H9 (cell line): Measurements from ENCODE around the gene TDRD7. TPM values are rescaled to one million over a fixed set of nuclear protein-coding genes. Genes with fewer than 3 reads are reported as not detected.

Source experiments
- DNase-seq: peaks from one replicate; pipeline ENCODE4 v3.0.0-alpha.2; 2017
- H2AFZ ChIP-seq: one replicate; pipeline ENCODE4 v1.6.1; 2013; ENCODE audit warnings: mild to moderate bottlenecking, low read length, control low read depth, moderate library complexity
- H2AK5ac ChIP-seq: 2 replicates; pipeline ENCODE4 v1.6.1; 2013; ENCODE audit warnings: low read length, control low read depth, mixed read lengths; ENCODE audit not compliant: insufficient read length
- H2BK120ac ChIP-seq: one replicate; pipeline ENCODE4 v1.6.1; 2013; ENCODE audit warnings: low read depth, mild to moderate bottlenecking, low read length, control low read depth, inconsistent platforms; ENCODE audit not compliant: poor library complexity, severe bottlenecking
- H2BK12ac ChIP-seq: 2 replicates; pipeline ENCODE4 v1.6.1; 2013; ENCODE audit warnings: low read length, control low read depth, mixed read lengths, low read depth; ENCODE audit not compliant: insufficient read length
- H2BK15ac ChIP-seq: 2 replicates; pipeline ENCODE4 v1.6.1; 2013; ENCODE audit warnings: low read depth, low read length, control low read depth
- H2BK20ac ChIP-seq: one replicate; pipeline ENCODE4 v1.6.1; 2013; ENCODE audit warnings: low read depth, mild to moderate bottlenecking, low read length, control low read depth, inconsistent platforms; ENCODE audit not compliant: poor library complexity, severe bottlenecking
- H2BK5ac ChIP-seq: 2 replicates; pipeline ENCODE4 v1.6.1; 2013; ENCODE audit warnings: low read length, control low read depth, mixed read lengths; ENCODE audit not compliant: insufficient read length
- H3K14ac ChIP-seq: 2 replicates; pipeline ENCODE4 v1.6.1; 2013; ENCODE audit warnings: low read length, control low read depth; ENCODE audit not compliant: insufficient read depth
- H3K18ac ChIP-seq: 2 replicates; pipeline ENCODE4 v1.6.1; 2013; ENCODE audit warnings: low read depth, mild to moderate bottlenecking, mixed read lengths, low read length, control low read depth; ENCODE audit not compliant: insufficient read length
- H3K23ac ChIP-seq: 2 replicates; pipeline ENCODE4 v1.6.1; 2013; ENCODE audit warnings: low read length, control low read depth, mixed read lengths, low read depth; ENCODE audit not compliant: insufficient read length
- H3K23me2 ChIP-seq: 2 replicates; pipeline ENCODE4 v1.6.1; 2013; ENCODE audit warnings: low read depth, mild to moderate bottlenecking, mixed read lengths, low read length, control low read depth; ENCODE audit not compliant: insufficient read length, poor library complexity, severe bottlenecking
- H3K27ac ChIP-seq: 2 replicates; pipeline ENCODE4 v1.5.1; 2013; ENCODE audit warnings: low read length, control low read depth, mixed read lengths, low read depth; ENCODE audit not compliant: insufficient read length
- H3K27me3 ChIP-seq: 2 replicates; pipeline ENCODE4 v1.6.1; 2013; ENCODE audit warnings: low read length, control low read depth, inconsistent platforms; ENCODE audit not compliant: insufficient read depth
- H3K4ac ChIP-seq: 2 replicates; pipeline ENCODE4 v1.6.1; 2013; ENCODE audit warnings: low read depth, mild to moderate bottlenecking, control low read depth, inconsistent platforms, low read length, moderate library complexity
- H3K4me1 ChIP-seq: 2 replicates; pipeline ENCODE4 v1.6.1; 2013; ENCODE audit warnings: low read length, control low read depth, inconsistent platforms; ENCODE audit not compliant: insufficient read depth
- H3K4me2 ChIP-seq: 2 replicates; pipeline ENCODE4 v1.6.1; 2013; ENCODE audit warnings: low read length, control low read depth, mixed read lengths; ENCODE audit not compliant: insufficient read length, insufficient read depth
- H3K56ac ChIP-seq: 2 replicates; pipeline ENCODE4 v1.6.1; 2013; ENCODE audit warnings: low read depth, mild to moderate bottlenecking, mixed read lengths, low read length, control low read depth; ENCODE audit not compliant: insufficient read length
- H3K79me1 ChIP-seq: 2 replicates; pipeline ENCODE4 v1.6.1; 2013; ENCODE audit warnings: low read depth, mild to moderate bottlenecking, moderate library complexity, low read length, control low read depth, inconsistent platforms; ENCODE audit not compliant: insufficient read depth, poor library complexity, severe bottlenecking
- H3K79me2 ChIP-seq: 2 replicates; pipeline ENCODE4 v1.6.1; 2013; ENCODE audit warnings: low read length, control low read depth, inconsistent platforms; ENCODE audit not compliant: insufficient read depth
- H3K9ac ChIP-seq: 2 replicates; pipeline ENCODE4 v1.6.1; 2013; ENCODE audit warnings: low read length, control low read depth, mixed read lengths; ENCODE audit not compliant: insufficient read length; ENCODE audit errors: extremely low read depth
- H3K9me3 ChIP-seq: one replicate; pipeline ENCODE4 v1.6.1; 2013; ENCODE audit warnings: low read depth, low read length, inconsistent platforms; ENCODE audit not compliant: control insufficient read depth
- H3T11ph ChIP-seq: one replicate; pipeline ENCODE4 v1.6.1; 2013; ENCODE audit warnings: mild to moderate bottlenecking, low read length, control low read depth, inconsistent platforms
- H4K20me1 ChIP-seq: one replicate; pipeline ENCODE4 v1.6.1; 2013; ENCODE audit not compliant: control insufficient read depth, insufficient read length, insufficient read depth
- H4K5ac ChIP-seq: 2 replicates; pipeline ENCODE4 v1.6.1; 2013; ENCODE audit warnings: low read depth, mild to moderate bottlenecking, mixed read lengths, low read length, control low read depth; ENCODE audit not compliant: insufficient read length
- H4K8ac ChIP-seq: replicated peaks from 2 replicates; pipeline ENCODE4 v1.6.1; 2013; ENCODE audit warnings: low read length, control low read depth, mixed read lengths, low read depth; ENCODE audit not compliant: insufficient read length
- H4K91ac ChIP-seq: 2 replicates; pipeline ENCODE4 v1.6.1; 2013; ENCODE audit warnings: low read depth, mild to moderate bottlenecking, moderate library complexity, mixed read lengths, low read length, control low read depth; ENCODE audit not compliant: insufficient read length
- H3K27ac Mint-ChIP-seq, 3 experiments: 2 replicates in 2 of 3; 3 replicates in 1 of 3; pipeline ENCODE4 v1.8.0; 2020 to 2021; ENCODE audit warnings: mixed read lengths in 3 of 3, mild to moderate bottlenecking in 1 of 3, moderate library complexity in 1 of 3
- H3K27me3 Mint-ChIP-seq: 2 replicates; pipeline ENCODE4 v1.8.0; 2021; ENCODE audit warnings: low read depth, mild to moderate bottlenecking, moderate library complexity, mixed read lengths
- H3K36me3 Mint-ChIP-seq, 3 experiments: 2 replicates in 2 of 3; 3 replicates in 1 of 3; pipeline ENCODE4 v1.8.0; 2020 to 2021; ENCODE audit warnings: low read depth in 3 of 3, mixed read lengths in 3 of 3; ENCODE audit not compliant: insufficient read depth in 1 of 3
- H3K4me1 Mint-ChIP-seq, 2 experiments: 2 replicates each; pipeline ENCODE4 v1.8.0; 2020; ENCODE audit warnings: mixed read lengths in 2 of 2
- H3K4me3 Mint-ChIP-seq, 2 experiments: 2 replicates in 1 of 2; 3 replicates in 1 of 2; pipeline ENCODE4 v1.8.0; 2020 to 2021; ENCODE audit warnings: mild to moderate bottlenecking in 2 of 2, mixed read lengths in 2 of 2, moderate library complexity in 1 of 2
- H3K9me3 Mint-ChIP-seq, 2 experiments: 2 replicates in 1 of 2; 3 replicates in 1 of 2; pipeline ENCODE4 v1.8.0; 2020; ENCODE audit warnings: mild to moderate bottlenecking in 2 of 2, mixed read lengths in 2 of 2, moderate library complexity in 1 of 2
- WGBS: extraction: QIAGEN DNeasy Blood & Tissue Kit; methylation state at CpG from one replicate; pipeline ENCODE4 v1.1.7; 2013; ENCODE audit warnings: missing lambda C conversion rate, low lambda C conversion rate, mixed read lengths; ENCODE audit not compliant: insufficient read length; ENCODE audit errors: extremely low coverage; 5-methylcytosine and 5-hydroxymethylcytosine counted together
- total RNA-seq: library from RNA; stranded (reverse); gene quantifications from 2 replicates; pipeline ENCODE4 v1.2.1, GENCODE V29; 2021
- TF ChIP-seq, protein P1 (sequence below): fragments of 200-600 bp; sonication (generic); conservative IDR thresholded peaks from 3 replicates; pipeline ENCODE4 v1.8.0; 2021; ENCODE audit warnings: antibody characterized with exemption, mild to moderate bottlenecking

Gene TDRD7
- total RNA-seq, 1 experiment from 2014 or later: 5.1 TPM

- no peak overlapping the region for H2BK15ac ChIP-seq
- H4K20me1 ChIP-seq: no peaks in the 10 kb centered on the region
- H3K9me3 ChIP-seq: no peaks in the 10 kb centered on the region
- no peak overlapping the region for H3K18ac ChIP-seq
- no peak overlapping the region for H3K4me3 Mint-ChIP-seq
- H3K9ac ChIP-seq: no peak overlapping the region
- no CpG with 5 or more reads among the region's 5 CpGs for WGBS
- no peak overlapping the region for H3K27ac ChIP-seq
- H4K5ac ChIP-seq: no peak overlapping the region
- TF ChIP-seq, protein P1, sequence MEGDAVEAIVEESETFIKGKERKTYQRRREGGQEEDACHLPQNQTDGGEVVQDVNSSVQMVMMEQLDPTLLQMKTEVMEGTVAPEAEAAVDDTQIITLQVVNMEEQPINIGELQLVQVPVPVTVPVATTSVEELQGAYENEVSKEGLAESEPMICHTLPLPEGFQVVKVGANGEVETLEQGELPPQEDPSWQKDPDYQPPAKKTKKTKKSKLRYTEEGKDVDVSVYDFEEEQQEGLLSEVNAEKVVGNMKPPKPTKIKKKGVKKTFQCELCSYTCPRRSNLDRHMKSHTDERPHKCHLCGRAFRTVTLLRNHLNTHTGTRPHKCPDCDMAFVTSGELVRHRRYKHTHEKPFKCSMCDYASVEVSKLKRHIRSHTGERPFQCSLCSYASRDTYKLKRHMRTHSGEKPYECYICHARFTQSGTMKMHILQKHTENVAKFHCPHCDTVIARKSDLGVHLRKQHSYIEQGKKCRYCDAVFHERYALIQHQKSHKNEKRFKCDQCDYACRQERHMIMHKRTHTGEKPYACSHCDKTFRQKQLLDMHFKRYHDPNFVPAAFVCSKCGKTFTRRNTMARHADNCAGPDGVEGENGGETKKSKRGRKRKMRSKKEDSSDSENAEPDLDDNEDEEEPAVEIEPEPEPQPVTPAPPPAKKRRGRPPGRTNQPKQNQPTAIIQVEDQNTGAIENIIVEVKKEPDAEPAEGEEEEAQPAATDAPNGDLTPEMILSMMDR: no peak
- H2BK5ac ChIP-seq: no peak overlapping the region
- H3K4me1 ChIP-seq: no peaks in the 10 kb centered on the region; the same call in 1 of the 2 replicates
- DNase-seq: no peak
- no peak overlapping the region for H3K56ac ChIP-seq
- H3K27me3 Mint-ChIP-seq: peaks cover 5% of the 10 kb centered on the region
- no peak overlapping the region for H2BK20ac ChIP-seq
- no peaks in the 10 kb centered on the region for H3K79me2 ChIP-seq
- H2AFZ ChIP-seq: no peak overlapping the region
- H3K4me2 ChIP-seq: no peak overlapping the region
- H3T11ph ChIP-seq: no peak overlapping the region
- no peak overlapping the region for H3K23ac ChIP-seq
- H3K36me3 Mint-ChIP-seq: no peaks in the 10 kb centered on the region
- no peak overlapping the region for H2BK12ac ChIP-seq
- peaks cover 0 to 6% of the 10 kb centered on the region in 2 experiments; a peak in 2 of 5 replicates for H3K9me3 Mint-ChIP-seq
- H3K14ac ChIP-seq: no peak overlapping the region
- no peak overlapping the region for H4K91ac ChIP-seq
- H3K4ac ChIP-seq: no peak overlapping the region
- no peaks in the 10 kb centered on the region for H3K23me2 ChIP-seq
- H2BK120ac ChIP-seq: no peak overlapping the region
- no peaks in the 10 kb centered on the region for H3K79me1 ChIP-seq
- H4K8ac ChIP-seq: no peak overlapping the region
- H3K4me1 Mint-ChIP-seq: peaks cover 5% of the 10 kb centered on the region in 2 experiments
- no peak overlapping the region for H3K27ac Mint-ChIP-seq
- H2AK5ac ChIP-seq: no peak overlapping the region
- no peaks in the 10 kb centered on the region for H3K27me3 ChIP-seq
Observed at GRCh38 chr9:97395745-97396144, 16.2 kb upstream of the TDRD7 start.
